Middle frontal gyrus (tissue), 1 donor: Measurements from ENCODE around the gene DOCK2.

Experiments used
- DNase-seq: peaks from one replicate; pipeline ENCODE4 v3.0.0-alpha.2; 2015; ENCODE audit warnings: low spot score; ENCODE audit errors: extremely low spot score

DOCK2 gene

GRCh38 chr5:169897481-169897880, 260.4 kb downstream of the DOCK2 start:
- no peak for DNase-seq

- DNase-seq = no peak
Observed at GRCh38 chr5:169901896-169902295, 264.8 kb downstream of the DOCK2 start.

DNA sequence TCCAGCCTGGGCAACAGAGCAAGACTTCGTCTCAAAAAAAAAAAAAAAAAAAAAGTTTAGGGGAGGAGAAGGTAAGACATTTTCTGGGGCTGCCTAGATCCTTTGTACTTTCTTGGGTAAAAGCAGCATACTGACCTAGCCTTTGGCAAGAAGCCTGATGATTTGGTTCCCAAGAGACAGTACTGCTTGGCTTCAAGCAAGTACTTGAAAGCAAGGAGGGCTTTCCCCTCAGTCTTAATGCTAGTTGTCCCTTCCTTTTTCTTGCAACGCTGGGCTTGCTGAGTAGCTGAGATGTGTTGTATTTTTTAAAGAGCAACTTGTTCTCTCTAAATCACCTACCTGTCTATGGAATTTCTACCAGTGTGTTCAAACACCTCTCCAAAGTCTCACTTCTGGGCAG, 267.0 kb downstream of the DOCK2 start:
- DNase-seq = no peak

- no peak for DNase-seq
Observed at GRCh38 chr5:169904508-169904907, 267.4 kb downstream of the DOCK2 start.

- DNase-seq = no peak
Observed at GRCh38 chr5:169905017-169905416, 267.9 kb downstream of the DOCK2 start.

GRCh38 chr5:169906745-169907649, 269.9 kb downstream of the DOCK2 start:
- no peak for DNase-seq

DNA sequence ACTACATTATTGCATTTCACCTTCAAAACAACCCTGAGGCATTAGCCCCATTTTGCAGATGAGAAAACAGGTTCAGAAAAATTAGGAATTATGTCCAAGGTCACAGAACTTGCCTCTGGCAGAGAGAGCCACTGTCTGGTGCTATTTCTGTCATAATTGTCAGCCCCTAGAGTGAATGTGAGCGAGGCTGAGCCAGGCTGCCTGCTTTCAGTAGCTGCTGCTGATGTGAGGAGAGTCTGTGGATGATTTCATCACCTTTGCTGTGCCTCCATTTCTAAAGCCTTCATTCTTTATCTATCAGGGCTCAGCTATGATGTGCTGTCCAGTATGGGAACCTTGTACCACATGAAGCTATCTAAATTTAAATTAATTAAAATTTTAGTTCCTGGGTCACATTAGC, 271.8 kb downstream of the DOCK2 start:
- no peak for DNase-seq

DNA sequence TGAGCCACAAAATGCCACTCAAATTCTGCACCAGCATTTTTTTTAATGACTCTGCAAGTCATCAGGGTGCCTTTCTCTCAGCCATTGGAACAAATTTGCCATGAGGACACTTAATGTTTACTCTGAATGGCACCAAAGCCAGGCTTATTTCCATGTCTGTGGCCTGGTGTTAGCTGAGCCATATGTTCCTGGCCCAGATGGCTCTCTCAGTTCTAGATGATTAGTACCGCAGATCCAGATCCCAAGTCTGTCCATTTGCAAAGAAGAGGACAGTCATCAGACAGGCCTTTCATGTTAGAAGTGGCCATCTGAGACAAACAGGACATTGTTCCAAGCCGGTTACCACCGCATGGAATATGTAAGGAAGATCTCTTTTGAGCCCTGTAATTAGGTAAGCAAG, 272.9 kb downstream of the DOCK2 start:
- DNase-seq = no peak

DNA sequence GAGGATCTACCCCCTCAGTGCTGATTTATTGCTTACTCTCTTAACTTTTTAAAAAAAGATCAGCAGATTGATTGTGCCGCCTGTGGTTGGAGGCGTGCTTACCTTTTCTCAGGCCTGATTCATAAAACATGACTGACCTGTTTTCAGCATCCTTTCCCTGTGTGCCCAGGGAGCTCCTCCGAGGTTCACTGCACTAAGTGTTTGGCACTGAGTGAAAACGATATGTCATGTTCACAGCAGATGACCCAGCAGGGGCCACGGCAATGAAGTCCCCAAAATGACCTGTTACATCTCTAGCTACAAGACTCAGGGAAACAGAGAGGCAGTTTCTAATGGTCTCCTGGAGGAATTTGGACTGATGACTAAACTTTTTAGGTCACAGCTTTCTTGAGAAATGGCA, 273.3 kb downstream of the DOCK2 start:
- DNase-seq = no peak

DNA sequence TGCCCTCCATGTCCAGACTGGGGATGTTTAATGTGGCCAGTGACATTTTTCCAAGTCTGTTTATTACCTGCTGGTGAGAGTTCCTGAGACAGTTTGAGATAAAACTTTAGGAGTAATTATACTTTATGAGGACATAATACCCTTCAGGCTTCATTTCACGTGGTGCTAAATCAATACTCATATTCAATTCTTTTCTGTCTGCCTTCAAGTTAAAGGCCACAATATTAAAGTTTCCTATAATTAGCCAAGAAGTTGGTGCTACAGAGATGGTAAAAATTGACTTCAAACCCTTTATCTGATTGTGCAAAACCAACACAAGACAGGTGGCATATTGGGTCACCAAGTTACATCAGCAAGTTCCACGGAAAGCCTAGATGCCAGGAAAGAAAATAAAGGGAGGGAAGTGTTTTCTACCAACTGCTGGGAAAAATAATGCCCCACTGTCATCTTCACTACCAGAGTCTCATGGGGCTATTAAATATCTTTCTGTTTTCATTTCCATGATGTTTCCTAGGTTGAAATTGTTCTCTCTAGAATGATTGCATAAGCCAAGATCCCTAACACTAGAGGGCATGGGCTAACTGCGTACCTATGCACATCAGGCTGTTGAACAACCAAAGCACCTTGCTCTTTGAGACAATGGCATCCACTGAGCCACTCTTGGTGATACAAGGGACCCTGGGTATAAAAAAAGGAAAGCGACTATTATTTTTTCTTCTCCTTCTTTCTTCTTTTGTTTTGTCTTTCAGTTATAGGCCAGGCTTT, 274.6 kb downstream of the DOCK2 start:
- no peak for DNase-seq

DNA sequence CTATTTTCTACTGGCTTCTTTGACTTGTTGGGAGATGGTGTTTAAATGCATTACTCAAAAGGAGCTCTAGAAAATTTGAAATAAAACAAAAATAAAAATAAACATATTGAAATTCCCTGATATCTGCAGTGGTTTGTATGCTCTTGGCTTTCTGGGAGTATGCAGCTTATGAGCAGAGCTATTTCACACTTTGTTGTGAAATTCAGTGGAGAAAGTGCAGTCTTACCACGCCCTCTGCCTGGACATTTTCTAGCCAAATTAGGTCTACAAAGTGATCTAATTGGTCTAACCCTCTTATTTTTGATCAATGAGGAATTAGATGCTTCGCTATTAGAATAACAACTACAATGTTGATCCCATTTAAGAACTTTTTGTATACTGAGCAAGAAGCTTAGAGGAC, 276.4 kb downstream of the DOCK2 start:
- no peak for DNase-seq

DNA sequence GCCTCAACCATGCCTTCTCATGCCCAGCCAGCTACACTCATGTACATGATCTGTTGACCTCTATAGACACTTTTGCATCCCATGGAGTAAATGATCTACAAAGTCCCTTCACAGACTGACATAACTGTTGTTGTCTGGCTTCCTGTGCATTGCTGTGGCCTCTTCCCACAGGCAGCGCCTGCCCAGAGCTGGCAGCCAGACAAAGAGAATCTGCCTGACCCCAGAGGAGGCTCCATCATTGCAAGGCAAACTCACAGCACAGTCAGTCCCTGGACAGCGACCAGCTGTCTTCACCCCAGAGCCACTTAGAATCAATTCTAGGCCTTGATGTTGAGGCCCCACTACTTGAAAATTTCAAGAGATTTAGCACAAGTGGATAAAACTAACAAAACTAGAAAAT, 277.7 kb downstream of the DOCK2 start:
- DNase-seq = no peak

GRCh38 chr5:169917500-169917899, 280.4 kb downstream of the DOCK2 start:
- no peak for DNase-seq

- no peak for DNase-seq
Observed at GRCh38 chr5:169918228-169918627, 281.2 kb downstream of the DOCK2 start.

- DNase-seq = no peak
Observed at GRCh38 chr5:169920474-169920873, 283.4 kb downstream of the DOCK2 start.

GRCh38 chr5:169921384-169921783, 284.3 kb downstream of the DOCK2 start:
- DNase-seq = no peak

DNA sequence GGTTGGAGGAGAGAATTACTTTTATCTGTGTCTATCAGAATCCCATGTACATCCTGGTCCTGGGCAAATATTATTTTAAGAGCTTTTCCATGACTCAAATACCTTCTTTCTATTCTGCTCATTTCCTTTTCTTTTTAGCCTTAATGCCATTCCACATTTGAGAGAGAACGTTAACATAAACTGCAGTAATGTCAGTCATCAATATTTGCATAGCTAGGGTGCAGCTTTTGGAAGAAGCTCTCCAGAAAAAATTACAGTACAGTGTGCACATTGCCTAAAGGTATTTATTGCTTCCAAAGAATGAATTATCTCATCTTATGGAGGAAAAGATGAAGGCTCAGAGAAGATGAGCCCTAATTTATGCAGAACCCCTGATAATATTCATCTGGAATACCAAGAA, 284.9 kb downstream of the DOCK2 start:
- DNase-seq = no peak

- DNase-seq = no peak
Observed at GRCh38 chr5:169922474-169922873, 285.4 kb downstream of the DOCK2 start.

DNA sequence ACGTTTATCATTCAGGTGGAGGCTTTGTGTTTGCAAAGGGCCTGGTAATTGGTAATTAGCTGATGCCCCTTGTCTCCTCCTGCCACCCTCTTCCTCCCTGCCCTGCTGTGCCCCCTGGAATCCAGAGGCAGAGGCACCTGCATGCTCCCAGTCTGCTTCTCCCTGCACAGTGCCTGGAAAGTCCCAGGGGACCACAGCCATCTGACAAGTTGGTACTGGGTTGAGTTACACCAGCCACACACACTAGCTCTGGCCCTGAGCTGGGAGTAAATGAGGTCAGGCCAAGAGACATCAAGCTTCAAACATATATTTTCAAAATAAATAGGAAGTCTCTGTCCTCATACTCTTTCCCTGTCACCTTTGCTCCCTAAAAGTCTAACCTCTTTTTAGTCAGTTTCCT, 286.9 kb downstream of the DOCK2 start:
- no peak for DNase-seq

DNA sequence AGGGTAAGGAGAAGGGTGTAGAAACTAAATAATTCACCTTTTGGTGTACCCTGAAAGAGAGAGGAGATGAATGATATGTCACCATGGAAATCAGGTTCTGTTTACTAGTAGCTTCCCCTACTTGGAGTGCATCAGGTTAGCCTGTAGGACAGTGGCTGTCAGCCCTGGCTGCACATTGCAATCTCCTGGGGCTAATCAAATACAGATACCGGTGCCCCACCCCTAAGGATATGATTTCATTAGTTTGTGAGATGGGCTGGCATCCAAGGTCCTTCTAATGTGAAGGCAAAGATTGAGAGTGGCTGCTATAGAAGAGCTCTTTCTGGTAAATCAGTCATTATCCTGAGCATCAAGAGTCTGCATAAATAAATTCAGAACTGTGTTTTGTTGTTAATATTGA, 296.1 kb downstream of the DOCK2 start:
- DNase-seq = no peak

GRCh38 chr5:169933616-169934015, 296.5 kb downstream of the DOCK2 start:
- no peak for DNase-seq

- DNase-seq = no peak
Observed at GRCh38 chr5:169934990-169935389, 297.9 kb downstream of the DOCK2 start.

DNA sequence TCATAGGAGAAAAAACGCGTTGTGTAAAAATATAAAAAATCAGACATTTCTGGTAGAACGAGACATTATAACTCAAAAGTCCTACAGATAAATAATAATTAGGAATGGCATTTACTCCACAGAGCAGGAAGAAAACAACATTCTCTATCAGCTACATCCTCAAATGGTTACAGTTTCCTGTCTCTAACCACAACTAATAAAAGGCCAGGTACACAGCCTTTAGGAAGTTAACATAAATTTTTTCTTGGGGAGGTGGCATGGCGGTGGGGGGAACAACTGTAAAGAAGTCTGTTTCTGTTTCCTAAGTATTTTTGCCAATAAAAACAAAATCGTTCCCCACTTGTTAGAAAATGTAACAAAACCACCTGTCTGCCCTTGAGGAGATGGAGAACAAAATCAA, 298.7 kb downstream of the DOCK2 start:
- no peak for DNase-seq
